MCF 10A (cell line): ENCODE measurements around the gene TNS1. TPM values are rescaled to one million over a fixed set of nuclear protein-coding genes. Genes with fewer than 3 reads are reported as not detected.

Experiments used
- BruUV-seq: library from RNA; stranded (reverse); fragments of 400-500 nt; replicated peaks from 2 replicates; lab custom pipeline; 2021; lab: Mats Ljungman, UMichigan
- CTCF ChIA-PET: fragments of 300-600 bp; sonication (Branson Sonifier 250); formaldehyde crosslinking; extraction: SDS; loops from one replicate; lab custom pipeline; 2021; ENCODE audit warnings: antibody characterized with exemption, inconsistent platforms; lab: Yijun Ruan, JAX
- POLR2A ChIA-PET: fragments of 300-600, 350-650 bp; sonication (Branson Sonifier 250); formaldehyde crosslinking; extraction: SDS; loops from one replicate; lab custom pipeline; 2020; ENCODE audit warnings: antibody characterized with exemption, inconsistent platforms; lab: Yijun Ruan, JAX
- DNase-seq: peaks from one replicate; pipeline ENCODE4 v3.0.0-alpha.2; 2018; ENCODE audit not compliant: unreplicated experiment
- H3K27ac Mint-ChIP-seq: one replicate; pipeline ENCODE4 v1.8.0; 2022; ENCODE audit warnings: mild to moderate bottlenecking, low read depth, mixed read lengths; ENCODE audit not compliant: unreplicated experiment
- H3K27me3 Mint-ChIP-seq: one replicate; pipeline ENCODE4 v1.8.0; 2022; ENCODE audit warnings: mixed read lengths; ENCODE audit not compliant: insufficient read depth, unreplicated experiment
- H3K36me3 Mint-ChIP-seq: one replicate; pipeline ENCODE4 v1.8.0; 2022; ENCODE audit warnings: mild to moderate bottlenecking, moderate library complexity, mixed read lengths; ENCODE audit not compliant: insufficient read depth, unreplicated experiment
- H3K4me1 Mint-ChIP-seq: one replicate; pipeline ENCODE4 v1.8.0; 2022; ENCODE audit warnings: mixed read lengths; ENCODE audit not compliant: insufficient read depth, unreplicated experiment
- H3K4me3 Mint-ChIP-seq: one replicate; pipeline ENCODE4 v1.8.0; 2022; ENCODE audit warnings: mild to moderate bottlenecking, moderate library complexity, mixed read lengths; ENCODE audit not compliant: unreplicated experiment
- H3K9me3 Mint-ChIP-seq: one replicate; pipeline ENCODE4 v1.8.0; 2022; ENCODE audit warnings: mixed read lengths; ENCODE audit not compliant: unreplicated experiment
- intact Hi-C: fragments of 100-400 bp; cut with micrococcal nuclease; formaldehyde crosslinking; loops from 2 replicates; pipeline ENCODE4 v1.14.1; 2022
- total RNA-seq: library from RNA; stranded (reverse); gene quantifications from 2 replicates; pipeline ENCODE4 v1.2.3, GENCODE V29; 2022
- TF ChIP-seq, protein P1 (sequence below): fragments of 200-600 bp; IDR thresholded peaks from one replicate; pipeline ENCODE4 v1.8.0; 2022; ENCODE audit warnings: antibody characterized with exemption, mild to moderate bottlenecking; ENCODE audit not compliant: unreplicated experiment

Gene TNS1
- total RNA-seq, 1 experiment from 2014 or later = 3.3 TPM

DNA sequence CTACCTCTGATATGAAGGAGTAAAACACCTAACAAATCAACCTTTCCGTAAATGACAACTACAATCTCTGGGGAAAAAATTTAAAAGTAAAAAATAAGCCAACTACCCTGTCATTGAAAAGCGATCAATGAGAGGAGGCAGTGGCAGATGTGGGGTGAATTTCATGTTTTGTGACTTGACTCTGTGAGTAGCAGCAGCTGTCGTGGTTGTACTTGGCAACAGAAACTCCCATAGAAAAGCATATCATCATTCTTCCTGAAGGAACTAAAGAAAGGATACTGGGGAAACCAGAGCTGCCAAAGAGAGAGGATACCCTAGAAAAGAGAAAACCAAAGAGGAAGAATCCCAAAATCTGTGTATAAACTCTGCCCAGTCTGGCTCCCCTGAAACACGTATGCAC lies 236.4 kb downstream of the TNS1 start:
- peaks cover 17% of the 10 kb centered on the region for H3K27me3 Mint-ChIP-seq
- H3K9me3 Mint-ChIP-seq = no peaks in the 10 kb centered on the region
- no peak overlapping the region for H3K27ac Mint-ChIP-seq
- intact Hi-C loops = no loop called here
- CTCF ChIA-PET = interaction anchor here (1.6 kb wide), 1 partner anchor 22 kb away, joined by 6 read pairs; no protein-coding TSS in a partner anchor
- no TSS peak for BruUV-seq
- no peaks in the 10 kb centered on the region for H3K4me1 Mint-ChIP-seq
- no peak overlapping the region for H3K4me3 Mint-ChIP-seq
- H3K36me3 Mint-ChIP-seq = no peaks in the 10 kb centered on the region
- TF ChIP-seq, protein P1, sequence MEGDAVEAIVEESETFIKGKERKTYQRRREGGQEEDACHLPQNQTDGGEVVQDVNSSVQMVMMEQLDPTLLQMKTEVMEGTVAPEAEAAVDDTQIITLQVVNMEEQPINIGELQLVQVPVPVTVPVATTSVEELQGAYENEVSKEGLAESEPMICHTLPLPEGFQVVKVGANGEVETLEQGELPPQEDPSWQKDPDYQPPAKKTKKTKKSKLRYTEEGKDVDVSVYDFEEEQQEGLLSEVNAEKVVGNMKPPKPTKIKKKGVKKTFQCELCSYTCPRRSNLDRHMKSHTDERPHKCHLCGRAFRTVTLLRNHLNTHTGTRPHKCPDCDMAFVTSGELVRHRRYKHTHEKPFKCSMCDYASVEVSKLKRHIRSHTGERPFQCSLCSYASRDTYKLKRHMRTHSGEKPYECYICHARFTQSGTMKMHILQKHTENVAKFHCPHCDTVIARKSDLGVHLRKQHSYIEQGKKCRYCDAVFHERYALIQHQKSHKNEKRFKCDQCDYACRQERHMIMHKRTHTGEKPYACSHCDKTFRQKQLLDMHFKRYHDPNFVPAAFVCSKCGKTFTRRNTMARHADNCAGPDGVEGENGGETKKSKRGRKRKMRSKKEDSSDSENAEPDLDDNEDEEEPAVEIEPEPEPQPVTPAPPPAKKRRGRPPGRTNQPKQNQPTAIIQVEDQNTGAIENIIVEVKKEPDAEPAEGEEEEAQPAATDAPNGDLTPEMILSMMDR = no peak
- POLR2A ChIA-PET = no interaction called here
- DNase-seq = no peak

DNA sequence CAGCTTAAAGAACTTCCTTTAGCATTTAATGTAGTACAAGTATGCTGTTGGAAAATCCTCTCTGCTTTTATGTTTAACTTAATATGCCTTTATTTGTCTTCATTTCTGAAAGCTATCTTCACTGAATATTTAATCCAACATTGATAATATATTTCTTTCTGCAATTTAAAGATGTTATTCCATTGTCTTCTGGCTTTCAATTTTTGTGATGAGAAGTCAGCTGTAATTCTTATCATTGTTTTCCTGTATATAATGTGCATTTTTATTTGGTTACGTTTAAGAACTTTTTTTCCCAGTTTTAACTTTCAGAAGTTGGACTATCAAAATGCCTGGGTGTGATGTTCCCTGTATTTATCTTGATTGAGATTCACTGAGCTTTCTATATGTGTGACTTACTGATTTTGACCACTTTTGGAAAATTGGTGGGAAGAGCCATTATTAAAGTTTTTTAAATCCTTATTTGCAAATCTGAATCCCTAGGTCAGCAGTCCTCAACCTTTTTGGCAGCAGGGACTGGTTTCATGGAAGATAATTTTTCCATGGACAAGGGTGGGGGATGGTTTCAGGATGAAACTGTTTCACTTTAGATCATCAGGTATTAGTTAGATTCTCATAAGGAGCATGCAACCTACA lies 241.0 kb downstream of the TNS1 start:
- CTCF ChIA-PET = no interaction called here
- intact Hi-C loops = no loop called here
- POLR2A ChIA-PET = interaction anchor here (0.7 kb wide), 1 partner anchor 21 kb away, joined by 3 read pairs; no protein-coding TSS in a partner anchor
- no peaks in the 10 kb centered on the region for H3K4me1 Mint-ChIP-seq
- no peaks in the 10 kb centered on the region for H3K36me3 Mint-ChIP-seq
- no peak overlapping the region for H3K27ac Mint-ChIP-seq
- H3K27me3 Mint-ChIP-seq = peaks cover 7% of the 10 kb centered on the region
- DNase-seq = no peak
- TF ChIP-seq, protein P1 = no peak
- no peak overlapping the region for H3K4me3 Mint-ChIP-seq
- no TSS peak for BruUV-seq
- no peaks in the 10 kb centered on the region for H3K9me3 Mint-ChIP-seq

DNA sequence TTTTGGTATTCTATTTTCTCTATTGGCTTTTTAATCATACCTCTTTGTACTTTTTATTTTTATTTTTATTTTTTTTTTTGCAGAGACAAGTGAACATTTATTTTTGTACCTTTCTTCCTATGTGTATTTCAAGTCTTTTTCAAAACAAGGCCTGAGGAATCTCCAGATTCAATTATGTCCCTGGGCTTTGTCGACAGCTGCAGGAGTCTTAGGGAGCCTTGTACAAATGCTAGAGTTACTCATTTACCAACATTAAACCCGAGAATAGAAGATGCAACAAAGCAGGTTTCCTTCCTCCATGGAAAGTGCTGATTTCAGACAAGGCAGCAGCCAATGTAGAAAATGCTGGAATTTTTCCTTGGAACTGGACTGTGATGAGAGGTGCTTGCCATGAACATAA lies 242.8 kb downstream of the TNS1 start:
- BruUV-seq = no TSS peak
- intact Hi-C loops = no loop called here
- no peak overlapping the region for H3K4me3 Mint-ChIP-seq
- DNase-seq = no peak
- no peak overlapping the region for H3K27ac Mint-ChIP-seq
- CTCF ChIA-PET = no interaction called here
- H3K36me3 Mint-ChIP-seq = no peaks in the 10 kb centered on the region
- POLR2A ChIA-PET = no interaction called here
- H3K27me3 Mint-ChIP-seq = no peaks in the 10 kb centered on the region
- no peaks in the 10 kb centered on the region for H3K4me1 Mint-ChIP-seq
- no peaks in the 10 kb centered on the region for H3K9me3 Mint-ChIP-seq
- TF ChIP-seq, protein P1 = no peak

- Mint-ChIP-seq H3K36me3 (no peaks in the 10 kb centered on the region), H3K4me3 (no peak overlapping the region), H3K27ac (no peak overlapping the region), H3K4me1 (no peaks in the 10 kb centered on the region), H3K27me3 (peaks cover 6% of the 10 kb centered on the region), H3K9me3 (no peaks in the 10 kb centered on the region)
- no TSS peak for BruUV-seq
- intact Hi-C loops = no loop called here
- TF ChIP-seq, protein P1 = no peak
- ChIA-PET POLR2A (no interaction called here), CTCF (interaction anchor here (1.9 kb wide), 1 partner anchor 1075 kb away, joined by 4 read pairs; no protein-coding TSS in a partner anchor)
- DNase-seq = no peak
Observed at GRCh38 chr2:217757108-217757463, 245.7 kb downstream of the TNS1 start.
